HepG2 (cell line): Measurements from ENCODE around the gene CACNA2D1. TPM values are rescaled to one million over a fixed set of nuclear protein-coding genes. Genes with fewer than 3 reads are reported as not detected.

Source experiments
- ATAC-seq: fragments of 200-7000 bp; cut with Tn5 transposase; 3 replicates; pipeline ENCODE4 v1.9.1; 2020; ENCODE audit warnings: mild to moderate bottlenecking, moderate library complexity
- BruUV-seq: library from RNA; stranded (reverse); fragments of 400-500 nt; replicated peaks from 2 replicates; lab custom pipeline; 2021; lab: Mats Ljungman, UMichigan
- CTCF ChIA-PET: fragments of 300-600 bp; formaldehyde crosslinking; extraction: SDS; loops from one replicate; lab custom pipeline; 2021; ENCODE audit warnings: low total read pairs, inconsistent platforms, low intra/inter-chr PET ratio; lab: Yijun Ruan, JAX
- POLR2A ChIA-PET: fragments of 350-600 bp; sonication (Branson Sonifier 250); formaldehyde crosslinking; loops from one replicate; lab custom pipeline; 2020; ENCODE audit warnings: antibody characterized with exemption, inconsistent platforms; lab: Yijun Ruan, JAX
- DNase-seq: peaks from one replicate; pipeline ENCODE4 v3.0.0-alpha.2; 2015; ENCODE audit warnings: low spot score
- FAIRE-seq: peaks from 3 replicates; lab custom pipeline; 2011; peaks lifted over from hg19 to GRCh38; lab: Jason Lieb, UNC
- H2AFZ ChIP-seq: one replicate; pipeline ENCODE4 v1.6.1; 2011; ENCODE audit warnings: low read length, inconsistent platforms
- H3K27ac ChIP-seq: fragments of 300-600 bp; 3 replicates; pipeline ENCODE4 v1.8.0; 2011; ENCODE audit warnings: mixed run types, mild to moderate bottlenecking, mixed read lengths, low read length, inconsistent platforms; ENCODE audit not compliant: insufficient read depth; ENCODE audit errors: extremely low read length
- H3K27me3 ChIP-seq, 2 experiments: fragments of 200-600 bp in 1 of 2; 2 replicates in 1 of 2; 3 replicates in 1 of 2; pipeline versions ENCODE4 v1.6.0 to v1.8.0; 2011; ENCODE audit warnings: low read length in 2 of 2, mild to moderate bottlenecking in 2 of 2, moderate library complexity in 2 of 2, inconsistent platforms in 1 of 2; ENCODE audit not compliant: insufficient read depth in 2 of 2, control insufficient read depth in 1 of 2
- H3K36me3 ChIP-seq, 2 experiments: fragments of 200-600 bp in 1 of 2; replicated peaks in 1 of 2; 2 replicates in 1 of 2; 3 replicates in 1 of 2; pipeline versions ENCODE4 v1.5.1 to v1.8.0; 2011; ENCODE audit warnings: low read length in 2 of 2, inconsistent platforms in 1 of 2; ENCODE audit not compliant: insufficient read depth in 2 of 2, control insufficient read depth in 1 of 2
- H3K4me1 ChIP-seq: 2 replicates; pipeline ENCODE4 v1.5.1; 2012; ENCODE audit warnings: low read length, inconsistent platforms; ENCODE audit not compliant: insufficient read depth
- H3K4me2 ChIP-seq: 2 replicates; pipeline ENCODE4 v1.6.0; 2011; ENCODE audit warnings: low read depth, low read length, inconsistent platforms
- H3K4me3 ChIP-seq, 3 experiments: fragments of 200-600 bp in 1 of 3; sonication (generic), shearing (Covaris generic) in 1 of 3; replicated peaks in 1 of 3; 2 replicates each; pipeline ENCODE4 v1.5.1; 2011 to 2016; ENCODE audit warnings: low read length in 3 of 3, inconsistent platforms in 2 of 3, low read depth in 2 of 3, mild to moderate bottlenecking in 2 of 3, control low read depth in 1 of 3, mixed read lengths in 1 of 3; ENCODE audit not compliant: insufficient read depth in 1 of 3
- H3K79me2 ChIP-seq: one replicate; pipeline ENCODE4 v1.6.1; 2011; ENCODE audit warnings: low read length, inconsistent platforms; ENCODE audit not compliant: insufficient read depth
- H3K9ac ChIP-seq: 2 replicates; pipeline ENCODE4 v1.6.0; 2011; ENCODE audit warnings: mild to moderate bottlenecking, low read depth, low read length, inconsistent platforms; ENCODE audit not compliant: insufficient read depth
- H3K9me3 ChIP-seq: 2 replicates; pipeline ENCODE4 v1.5.1; 2012; ENCODE audit warnings: mild to moderate bottlenecking, low read length
- H4K20me1 ChIP-seq: 2 replicates; pipeline ENCODE4 v1.6.0; 2011; ENCODE audit warnings: inconsistent platforms, mild to moderate bottlenecking, low read length, moderate library complexity; ENCODE audit not compliant: insufficient read depth
- AGO1 ChIP-seq: fragments of 200-400 bp; formaldehyde crosslinking; IDR thresholded peaks from 2 replicates; pipeline ENCODE4 v1.6.1; 2017; ENCODE audit warnings: mild to moderate bottlenecking, low read depth, low read length, moderate library complexity; ENCODE audit not compliant: poor library complexity, severe bottlenecking
- ARHGAP35 ChIP-seq: sonication (generic); formaldehyde crosslinking; IDR thresholded peaks from 2 replicates; pipeline ENCODE4 v1.9.0; 2022; ENCODE audit warnings: mild to moderate bottlenecking, inconsistent platforms, moderate library complexity, missing genetic modification reagents, borderline replicate concordance
- ISL2 ChIP-seq: sonication (generic); formaldehyde crosslinking; IDR thresholded peaks from 2 replicates; pipeline ENCODE4 v1.5.0; 2020; ENCODE audit warnings: missing genetic modification reagents
- MED8 ChIP-seq: sonication (generic); formaldehyde crosslinking; IDR thresholded peaks from 2 replicates; pipeline ENCODE4 v1.8.1; 2023; ENCODE audit warnings: mild to moderate bottlenecking, missing genetic modification reagents; ENCODE audit not compliant: insufficient replicate concordance
- NFKBIZ ChIP-seq: IDR thresholded peaks from 2 replicates; pipeline ENCODE4 v1.6.1; 2018; ENCODE audit warnings: missing genetic modification reagents, missing compliant biosample characterization
- RFX5 ChIP-seq: IDR thresholded peaks from 2 replicates; pipeline ENCODE4 v1.6.1; 2011; ENCODE audit warnings: low read depth, low read length, improper control_type of control experiment
- SRF ChIP-seq: IDR thresholded peaks from 2 replicates; pipeline ENCODE4 v1.6.1; 2011; ENCODE audit warnings: mild to moderate bottlenecking, low read depth, low read length, moderate library complexity
- ZNF33B ChIP-seq: sonication (generic); formaldehyde crosslinking; IDR thresholded peaks from 2 replicates; pipeline ENCODE4 v1.5.1; 2020; ENCODE audit warnings: mild to moderate bottlenecking, missing genetic modification reagents
- ZNF510 ChIP-seq: sonication (generic); formaldehyde crosslinking; IDR thresholded peaks from 2 replicates; pipeline ENCODE4 v1.4.0; 2020; ENCODE audit warnings: low read depth, mild to moderate bottlenecking, missing genetic modification reagents
- WGBS: methylation state at CpG from one replicate; pipeline ENCODE4 v1.1.6; 2017; ENCODE audit warnings: low lambda C conversion rate; 5-methylcytosine and 5-hydroxymethylcytosine counted together
- in situ Hi-C: cut with HindIII; loops from 2 replicates; pipeline ENCODE4 v1.10.0; 2017; ENCODE audit warnings: low pct_unique_long_range_greater_than_20kb; ENCODE audit not compliant: extremely low pct_ligation_motif_present
- intact Hi-C: fragments of 100-400 bp; cut with micrococcal nuclease; formaldehyde crosslinking; loops from one replicate; pipeline ENCODE4 v1.10.0; 2022; ENCODE audit not compliant: unreplicated experiment
- polyA plus RNA-seq, 8 experiments: library from polyadenylated mRNA; depleted of rRNA in 3 of 8; stranded (reverse) in 7 of 8; unstranded in 1 of 8; fragments of >200 nt; fragmentation: Illumina TruSeq in 4 of 8; extraction: Trizol in 4 of 8; gene quantifications; 2 replicates each; pipeline versions ENCODE4 v1.2.1 to v1.2.3, GENCODE V29; 2011 to 2016; ENCODE audit warnings: low read depth in 4 of 8, missing spikeins in 1 of 8, mixed read lengths in 1 of 8; ENCODE audit not compliant: insufficient read depth in 1 of 8
- total RNA-seq, 5 experiments: library from RNA; depleted of rRNA; stranded (reverse); fragments of >200 nt; fragmentation: Illumina TruSeq; extraction: Trizol; gene quantifications; 2 replicates each; pipeline ENCODE4 v1.2.3, GENCODE V29; 2016; ENCODE audit warnings: low read depth in 1 of 5
- TF ChIP-seq, protein P1 (sequence below): sonication (generic); formaldehyde crosslinking; IDR thresholded peaks from 2 replicates; pipeline ENCODE4 v1.9.0; 2021; ENCODE audit warnings: missing genetic modification reagents, mild to moderate bottlenecking, borderline replicate concordance
- TF ChIP-seq, protein P2 (sequence below): sonication (generic); formaldehyde crosslinking; IDR thresholded peaks from 2 replicates; pipeline ENCODE4 v1.5.0; 2020; ENCODE audit warnings: missing genetic modification reagents
- TF ChIP-seq, protein P3 (sequence below): sonication (generic); formaldehyde crosslinking; conservative IDR thresholded peaks from 2 replicates; pipeline ENCODE4 v1.8.0; 2022; ENCODE audit warnings: mild to moderate bottlenecking, moderate library complexity, missing genetic modification reagents
- TF ChIP-seq, protein P4 (sequence below): sonication (generic); formaldehyde crosslinking; conservative IDR thresholded peaks from 2 replicates; pipeline ENCODE4 v1.4.0; 2020; ENCODE audit warnings: missing genetic modification reagents

The CACNA2D1 gene
- total and polyA plus RNA-seq, 2 of the 13 experiments (the other 11 are each of a cell fraction or from before 2014, with no cell fraction given): not detected

DNA sequence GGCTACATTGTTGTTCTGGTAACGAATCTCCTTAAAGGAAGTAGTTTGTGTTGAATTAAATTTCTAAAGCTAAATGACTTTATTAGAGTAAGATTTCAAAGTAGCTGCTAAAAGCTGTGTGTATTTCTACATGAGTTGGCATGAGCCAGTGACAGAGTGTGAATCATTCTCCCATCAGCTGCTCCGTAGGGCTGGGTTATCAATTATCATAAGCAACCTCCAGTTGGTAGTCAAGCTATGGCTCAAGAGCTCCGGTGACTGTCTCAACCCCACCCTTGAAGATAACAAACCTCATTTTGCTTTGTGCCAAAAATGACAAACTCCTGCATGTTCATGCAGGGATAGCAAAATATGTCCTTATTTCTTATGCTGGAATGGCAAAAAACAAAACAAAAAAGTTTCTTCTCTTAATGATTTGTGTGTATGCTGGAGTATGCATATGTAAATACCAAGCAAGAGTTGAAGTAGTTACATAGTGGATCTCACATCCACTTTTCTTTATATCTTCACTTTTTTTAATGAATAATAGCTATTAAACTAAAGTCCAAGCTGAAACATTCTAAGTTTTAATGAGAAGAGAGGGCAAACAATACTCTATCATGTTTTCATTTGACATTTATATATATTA, 249.4 kb downstream of the CACNA2D1 start:
- in situ Hi-C loops (no loop called here), intact Hi-C loops (no loop called here)
- Histone ChIP-seq H3K36me3 (no peaks in the 10 kb centered on the region), H2AFZ (no peak overlapping the region), H3K27ac (no peak overlapping the region), H3K4me3 (no peak overlapping the region), H3K27me3 (no peaks in the 10 kb centered on the region), H4K20me1 (no peaks in the 10 kb centered on the region), H3K9me3 (no peaks in the 10 kb centered on the region), H3K9ac (no peak overlapping the region), H3K4me2 (no peak overlapping the region), H3K4me1 (no peaks in the 10 kb centered on the region), H3K79me2 (no peaks in the 10 kb centered on the region)
- ATAC-seq: no peak
- DNase-seq: no peak
- ChIA-PET CTCF (no interaction called here), POLR2A (no interaction called here)
- FAIRE-seq: no peak
- no TSS peak for BruUV-seq
- TF ChIP-seq, protein P1, sequence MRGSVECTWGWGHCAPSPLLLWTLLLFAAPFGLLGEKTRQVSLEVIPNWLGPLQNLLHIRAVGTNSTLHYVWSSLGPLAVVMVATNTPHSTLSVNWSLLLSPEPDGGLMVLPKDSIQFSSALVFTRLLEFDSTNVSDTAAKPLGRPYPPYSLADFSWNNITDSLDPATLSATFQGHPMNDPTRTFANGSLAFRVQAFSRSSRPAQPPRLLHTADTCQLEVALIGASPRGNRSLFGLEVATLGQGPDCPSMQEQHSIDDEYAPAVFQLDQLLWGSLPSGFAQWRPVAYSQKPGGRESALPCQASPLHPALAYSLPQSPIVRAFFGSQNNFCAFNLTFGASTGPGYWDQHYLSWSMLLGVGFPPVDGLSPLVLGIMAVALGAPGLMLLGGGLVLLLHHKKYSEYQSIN (CRISPR knock-in tag): no peak
- 6% methylated on average over 3 of the region's 3 CpGs for WGBS

DNA sequence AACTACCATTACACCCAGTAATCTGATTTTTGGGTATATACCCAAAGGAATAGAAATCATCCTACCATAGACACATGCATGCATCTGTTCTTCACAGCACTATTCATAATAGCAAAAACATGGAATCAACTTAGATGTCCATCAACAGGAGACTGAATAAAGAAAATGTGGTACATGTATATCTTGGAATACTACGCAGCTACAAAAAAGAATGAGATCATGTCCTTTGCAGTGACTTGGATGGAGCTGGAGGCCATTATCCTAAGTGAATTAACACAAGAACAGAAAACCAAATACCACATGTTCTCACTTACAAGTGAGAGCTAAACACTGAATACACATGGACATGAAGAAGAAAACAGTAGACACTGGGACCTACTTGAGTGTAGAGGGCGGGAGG, 254.9 kb downstream of the CACNA2D1 start:
- H3K36me3 ChIP-seq: no peaks in the 10 kb centered on the region
- H2AFZ ChIP-seq: no peak overlapping the region
- FAIRE-seq: no peak
- H3K4me1 ChIP-seq: no peaks in the 10 kb centered on the region
- intact Hi-C loops (no loop called here), in situ Hi-C loops (no loop called here)
- no peak overlapping the region for H3K4me3 ChIP-seq
- CTCF ChIA-PET: no interaction called here
- no peak overlapping the region for H3K9ac ChIP-seq
- H3K27ac ChIP-seq: no peak overlapping the region
- no TSS peak for BruUV-seq
- POLR2A ChIA-PET: no interaction called here
- no peak for DNase-seq
- no peak overlapping the region for H3K4me2 ChIP-seq
- no peak for ATAC-seq
- H3K27me3 ChIP-seq: no peaks in the 10 kb centered on the region
- 2% methylated on average over 2 of the region's 2 CpGs for WGBS
- no peaks in the 10 kb centered on the region for H3K9me3 ChIP-seq
- H3K79me2 ChIP-seq: no peaks in the 10 kb centered on the region
- no peaks in the 10 kb centered on the region for H4K20me1 ChIP-seq
- TF ChIP-seq ARHGAP35: no peak
- TF ChIP-seq, protein P2, sequence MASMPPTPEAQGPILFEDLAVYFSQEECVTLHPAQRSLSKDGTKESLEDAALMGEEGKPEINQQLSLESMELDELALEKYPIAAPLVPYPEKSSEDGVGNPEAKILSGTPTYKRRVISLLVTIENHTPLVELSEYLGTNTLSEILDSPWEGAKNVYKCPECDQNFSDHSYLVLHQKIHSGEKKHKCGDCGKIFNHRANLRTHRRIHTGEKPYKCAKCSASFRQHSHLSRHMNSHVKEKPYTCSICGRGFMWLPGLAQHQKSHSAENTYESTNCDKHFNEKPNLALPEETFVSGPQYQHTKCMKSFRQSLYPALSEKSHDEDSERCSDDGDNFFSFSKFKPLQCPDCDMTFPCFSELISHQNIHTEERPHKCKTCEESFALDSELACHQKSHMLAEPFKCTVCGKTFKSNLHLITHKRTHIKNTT (CRISPR knock-in tag): no peak
- TF ChIP-seq NFKBIZ: no peak
- TF ChIP-seq, protein P3, sequence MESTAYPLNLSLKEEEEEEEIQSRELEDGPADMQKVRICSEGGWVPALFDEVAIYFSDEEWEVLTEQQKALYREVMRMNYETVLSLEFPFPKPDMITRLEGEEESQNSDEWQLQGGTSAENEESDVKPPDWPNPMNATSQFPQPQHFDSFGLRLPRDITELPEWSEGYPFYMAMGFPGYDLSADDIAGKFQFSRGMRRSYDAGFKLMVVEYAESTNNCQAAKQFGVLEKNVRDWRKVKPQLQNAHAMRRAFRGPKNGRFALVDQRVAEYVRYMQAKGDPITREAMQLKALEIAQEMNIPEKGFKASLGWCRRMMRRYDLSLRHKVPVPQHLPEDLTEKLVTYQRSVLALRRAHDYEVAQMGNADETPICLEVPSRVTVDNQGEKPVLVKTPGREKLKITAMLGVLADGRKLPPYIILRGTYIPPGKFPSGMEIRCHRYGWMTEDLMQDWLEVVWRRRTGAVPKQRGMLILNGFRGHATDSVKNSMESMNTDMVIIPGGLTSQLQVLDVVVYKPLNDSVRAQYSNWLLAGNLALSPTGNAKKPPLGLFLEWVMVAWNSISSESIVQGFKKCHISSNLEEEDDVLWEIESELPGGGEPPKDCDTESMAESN (CRISPR knock-in tag): no peak
- no peak for TF ChIP-seq MED8 (CRISPR knock-in tag)
- TF ChIP-seq, protein P4, sequence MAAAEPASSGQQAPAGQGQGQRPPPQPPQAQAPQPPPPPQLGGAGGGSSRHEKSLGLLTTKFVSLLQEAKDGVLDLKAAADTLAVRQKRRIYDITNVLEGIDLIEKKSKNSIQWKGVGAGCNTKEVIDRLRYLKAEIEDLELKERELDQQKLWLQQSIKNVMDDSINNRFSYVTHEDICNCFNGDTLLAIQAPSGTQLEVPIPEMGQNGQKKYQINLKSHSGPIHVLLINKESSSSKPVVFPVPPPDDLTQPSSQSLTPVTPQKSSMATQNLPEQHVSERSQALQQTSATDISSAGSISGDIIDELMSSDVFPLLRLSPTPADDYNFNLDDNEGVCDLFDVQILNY (CRISPR knock-in tag): no peak
- TF ChIP-seq AGO1: no peak
- TF ChIP-seq RFX5: no peak
- no peak for TF ChIP-seq ISL2 (CRISPR knock-in tag)
- no peak for TF ChIP-seq SRF
- TF ChIP-seq ZNF33B (CRISPR knock-in tag): no peak
- TF ChIP-seq ZNF510 (CRISPR knock-in tag): no peak
